22Rv1 (cell line): ENCODE data around the gene ZNF316.

Experiments used
- H3K27ac ChIP-seq: fragments of 450-650 bp; 2 replicates; pipeline ENCODE4 v1.5.1; 2017
- ZFX ChIP-seq: fragments of 450-650 bp; IDR thresholded peaks from 2 replicates; pipeline ENCODE4 v1.6.1; 2017; ENCODE audit warnings: antibody characterized with exemption, borderline replicate concordance
- TF ChIP-seq, protein P1 (sequence below): fragments of 450-650 bp; IDR thresholded peaks from 2 replicates; pipeline ENCODE4 v1.5.1; 2017; ENCODE audit warnings: mild to moderate bottlenecking

ZNF316 gene

DNA sequence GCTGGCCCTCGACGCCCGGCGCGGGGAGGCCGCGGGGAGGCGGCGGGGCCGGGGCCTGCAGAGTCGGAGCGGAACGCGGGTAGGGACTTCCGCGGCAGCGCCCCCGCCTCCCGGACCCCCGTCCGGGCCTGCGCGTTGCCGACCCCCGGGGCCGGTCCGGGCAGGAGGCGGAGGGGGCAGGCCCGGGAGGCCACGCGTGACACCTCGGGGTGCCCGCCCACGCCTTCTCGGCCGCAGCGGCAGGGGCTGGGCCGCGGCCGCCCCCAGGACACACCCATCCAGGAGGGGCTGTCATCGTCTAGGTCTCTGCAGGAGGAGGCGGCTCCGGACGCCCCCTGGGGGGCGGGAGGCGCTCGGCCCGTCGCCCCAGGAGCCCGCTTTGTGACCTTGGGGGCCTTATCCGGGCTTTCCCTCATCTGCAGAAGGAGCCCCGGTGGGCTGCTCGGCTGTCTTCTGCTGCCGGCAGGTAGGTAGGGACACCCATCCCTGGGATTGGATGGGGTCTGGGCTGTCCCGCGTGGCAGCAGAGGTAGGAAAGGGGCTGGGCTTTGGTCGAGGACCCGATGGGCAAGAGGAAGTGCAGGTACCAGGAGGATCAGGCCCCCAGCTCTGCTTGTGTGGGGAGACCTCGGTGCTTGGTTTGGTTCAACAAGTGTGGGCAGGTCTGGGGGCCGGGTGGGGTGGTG lies 569 bp downstream of the ZNF316 start:
- H3K27ac ChIP-seq, result peak overlapping the region; percentile 75
- no peak for TF ChIP-seq ZFX
- TF ChIP-seq, protein P1, sequence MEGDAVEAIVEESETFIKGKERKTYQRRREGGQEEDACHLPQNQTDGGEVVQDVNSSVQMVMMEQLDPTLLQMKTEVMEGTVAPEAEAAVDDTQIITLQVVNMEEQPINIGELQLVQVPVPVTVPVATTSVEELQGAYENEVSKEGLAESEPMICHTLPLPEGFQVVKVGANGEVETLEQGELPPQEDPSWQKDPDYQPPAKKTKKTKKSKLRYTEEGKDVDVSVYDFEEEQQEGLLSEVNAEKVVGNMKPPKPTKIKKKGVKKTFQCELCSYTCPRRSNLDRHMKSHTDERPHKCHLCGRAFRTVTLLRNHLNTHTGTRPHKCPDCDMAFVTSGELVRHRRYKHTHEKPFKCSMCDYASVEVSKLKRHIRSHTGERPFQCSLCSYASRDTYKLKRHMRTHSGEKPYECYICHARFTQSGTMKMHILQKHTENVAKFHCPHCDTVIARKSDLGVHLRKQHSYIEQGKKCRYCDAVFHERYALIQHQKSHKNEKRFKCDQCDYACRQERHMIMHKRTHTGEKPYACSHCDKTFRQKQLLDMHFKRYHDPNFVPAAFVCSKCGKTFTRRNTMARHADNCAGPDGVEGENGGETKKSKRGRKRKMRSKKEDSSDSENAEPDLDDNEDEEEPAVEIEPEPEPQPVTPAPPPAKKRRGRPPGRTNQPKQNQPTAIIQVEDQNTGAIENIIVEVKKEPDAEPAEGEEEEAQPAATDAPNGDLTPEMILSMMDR, result peak; percentile 42

GRCh38 chr7:6639032-6639431 lies 1.9 kb downstream of the ZNF316 start:
- peak overlapping the region; percentile 75 for H3K27ac ChIP-seq
- no peak for TF ChIP-seq ZFX
- TF ChIP-seq, protein P1, result no peak

- peak overlapping the region; percentile 75 for H3K27ac ChIP-seq
- no peak for TF ChIP-seq ZFX
- TF ChIP-seq, protein P1, result no peak
Observed at GRCh38 chr7:6639627-6640026, 2.5 kb downstream of the ZNF316 start.

GRCh38 chr7:6640246-6640721 lies 3.2 kb downstream of the ZNF316 start:
- H3K27ac ChIP-seq, result peak overlapping the region; percentile 75; the same call in 1 of the 2 replicates
- TF ChIP-seq, protein P1, result no peak
- TF ChIP-seq ZFX, result no peak

- TF ChIP-seq ZFX, result no peak
- TF ChIP-seq, protein P1, result no peak
- H3K27ac ChIP-seq, result no peak overlapping the region
Observed at GRCh38 chr7:6641305-6642035, 4.4 kb downstream of the ZNF316 start.

GRCh38 chr7:6642239-6642839 lies 5.2 kb downstream of the ZNF316 start:
- TF ChIP-seq, protein P1, result no peak
- no peak for TF ChIP-seq ZFX
- no peak overlapping the region for H3K27ac ChIP-seq
